SU-DHL-6 (cell line): Measurements from ENCODE around the gene PDCD7.
"Not testable (repeated sequence)": the region's sequence is repeated elsewhere in the genome, so short reads cannot be mapped to it uniquely, and the experiment has no call there.

Source experiments
- H2AFZ ChIP-seq: fragments of 200-600 bp; sonication (generic); 2 replicates; pipeline ENCODE4 v1.6.1; 2014; ENCODE audit warnings: low read depth, mild to moderate bottlenecking, moderate library complexity, mixed read lengths, antibody characterized with exemption, low read length; ENCODE audit not compliant: severe bottlenecking
- H3F3A ChIP-seq: fragments of 200-600 bp; shearing (Covaris generic); 2 replicates; pipeline ENCODE4 v1.6.0; 2016; ENCODE audit warnings: antibody characterized with exemption, mild to moderate bottlenecking; ENCODE audit not compliant: insufficient read depth
- H3K27ac ChIP-seq: fragments of 200-600 bp; sonication (generic); 2 replicates; pipeline ENCODE4 v1.5.1; 2016; ENCODE audit warnings: low read depth, mild to moderate bottlenecking, low read length, moderate library complexity, mixed read lengths
- H3K27me3 ChIP-seq: fragments of 200-600 bp; sonication (generic), shearing (Covaris generic); 2 replicates; pipeline ENCODE4 v1.6.0; 2014; ENCODE audit warnings: mild to moderate bottlenecking, low read length
- H3K36me3 ChIP-seq: fragments of 200-600 bp; sonication (generic); 2 replicates; pipeline ENCODE4 v1.6.1; 2014; ENCODE audit warnings: mild to moderate bottlenecking, low read length, mixed read lengths
- H3K4me2 ChIP-seq: fragments of 300-600, 200-600 bp; shearing (Covaris generic), sonication (generic); 2 replicates; pipeline ENCODE4 v1.6.0; 2014; ENCODE audit warnings: low read length, low read depth, mild to moderate bottlenecking; ENCODE audit not compliant: poor library complexity, severe bottlenecking
- H3K4me3 ChIP-seq: fragments of 200-600 bp; sonication (generic); 2 replicates; pipeline ENCODE4 v1.5.1; 2014; ENCODE audit warnings: antibody characterized with exemption, low read length, mild to moderate bottlenecking, mixed read lengths; ENCODE audit not compliant: insufficient read depth, poor library complexity, severe bottlenecking
- H3K79me2 ChIP-seq: fragments of 200-600 bp; sonication (generic); 2 replicates; pipeline ENCODE4 v1.6.1; 2014; ENCODE audit warnings: mild to moderate bottlenecking, low read length, moderate library complexity; ENCODE audit not compliant: insufficient read depth
- H3K9ac ChIP-seq: fragments of 200-600 bp; sonication (generic); 2 replicates; pipeline ENCODE4 v1.7.0; 2014; ENCODE audit warnings: mild to moderate bottlenecking, low read length
- H3K9me2 ChIP-seq: fragments of 200-600 bp; sonication (generic); replicated peaks from 2 replicates; pipeline ENCODE4 v1.6.1; 2014; ENCODE audit warnings: low read length; ENCODE audit not compliant: insufficient read depth
- H3K9me3 ChIP-seq: fragments of 200-600 bp; sonication (generic); 2 replicates; pipeline ENCODE4 v1.6.1; 2014; ENCODE audit warnings: low read length, mixed read lengths; ENCODE audit not compliant: insufficient read depth
- H4K20me1 ChIP-seq: fragments of 200-600 bp; sonication (generic); 2 replicates; pipeline ENCODE4 v1.6.1; 2014; ENCODE audit warnings: low read depth, mild to moderate bottlenecking, antibody characterized with exemption, low read length, moderate library complexity, mixed read lengths
- CTCF ChIP-seq: fragments of 200-600 bp; sonication (generic); IDR thresholded peaks from one replicate; pipeline ENCODE4 v1.5.1; 2017; ENCODE audit warnings: antibody characterized with exemption, mild to moderate bottlenecking, low read length, moderate library complexity; ENCODE audit not compliant: insufficient read depth, poor library complexity, severe bottlenecking
- EZH2phosphoT487 ChIP-seq: fragments of 200-600 bp; sonication (generic), shearing (Covaris generic); conservative IDR thresholded peaks from 2 replicates; pipeline ENCODE4 v1.6.1; 2018; ENCODE audit warnings: mild to moderate bottlenecking, antibody characterized with exemption, low read length, moderate library complexity, mixed read lengths

The PDCD7 gene

GRCh38 chr15:65133548-65134200, at the start of gene PDCD7:
Gene PDCD7, minus strand, starts transcription at chr15:65133808. Its CDS starts 27 bp downstream, at chr15:65133781.
- H3K4me2 ChIP-seq, result peak within 1 kb of the TSS; percentile 87
- peaks cover 7% of the 10 kb centered on the region; the same call in 1 of the 2 replicates for H3K9me3 ChIP-seq
- H3K79me2 ChIP-seq, result peaks cover 24% of the 10 kb centered on the region
- H4K20me1 ChIP-seq, result no peaks in the 10 kb centered on the region
- peak within 1 kb of the TSS; percentile 84 for H3K9ac ChIP-seq
- H2AFZ ChIP-seq, result peak within 1 kb of the TSS; percentile 95
- H3F3A ChIP-seq, result no peaks in the 10 kb centered on the region
- H3K27ac ChIP-seq, result peak within 1 kb of the TSS; percentile 57
- 0 out of 2 replicates have a peak, but pooled peaks cover under 1% of the 10 kb centered on the region for H3K36me3 ChIP-seq
- no peaks in the 10 kb centered on the region for H3K9me2 ChIP-seq
- H3K27me3 ChIP-seq, result no peaks in the 10 kb centered on the region
- no peak for TF ChIP-seq EZH2phosphoT487
- no peak for TF ChIP-seq CTCF
- peak within 1 kb of the TSS; percentile 81 for H3K4me3 ChIP-seq

- peaks cover 18% of the 10 kb centered on the region; the same call in 1 of the 2 replicates for H3K36me3 ChIP-seq
- H3K9ac ChIP-seq, result peak overlapping the region; percentile 19; the same call in 1 of the 2 replicates
- H4K20me1 ChIP-seq, result no peaks in the 10 kb centered on the region
- H3K27ac ChIP-seq, result peak overlapping the region; percentile 66
- H2AFZ ChIP-seq, result peak overlapping the region; percentile 69
- H3F3A ChIP-seq, result peaks cover 15% of the 10 kb centered on the region
- H3K4me2 ChIP-seq, result peak overlapping the region; percentile 98
- H3K79me2 ChIP-seq, result peaks cover 53% of the 10 kb centered on the region
- no peaks in the 10 kb centered on the region for H3K9me3 ChIP-seq
- H3K9me2 ChIP-seq, result no peaks in the 10 kb centered on the region
- H3K27me3 ChIP-seq, result no peaks in the 10 kb centered on the region
- TF ChIP-seq CTCF (no peak), EZH2phosphoT487 (no peak)
- peak overlapping the region; percentile 76 for H3K4me3 ChIP-seq
These were observed 48.9 kb upstream of the PDCD7 start for GRCh38 chr15:65182538-65182937.

GRCh38 chr15:65181582-65182353, 48.2 kb upstream of the PDCD7 start:
- H2AFZ ChIP-seq, H3K9me2 ChIP-seq, H3K27me3 ChIP-seq, H4K20me1 ChIP-seq, H3K9me3 ChIP-seq, H3K4me3 ChIP-seq, H3K9ac ChIP-seq: not testable (repeated sequence)
- Histone ChIP-seq H3F3A (peaks cover 15% of the 10 kb centered on the region), H3K36me3 (peaks cover 18% of the 10 kb centered on the region; the same call in 1 of the 2 replicates), H3K4me2 (peak overlapping the region; percentile 98), H3K79me2 (peaks cover 53% of the 10 kb centered on the region), H3K27ac (peak overlapping the region; percentile 66; the same call in 1 of the 2 replicates)
